GM12891 (cell line): Measurements from ENCODE around the gene TSPAN7.

Experiments
- POLR2A ChIP-seq: IDR thresholded peaks from 2 replicates; pipeline ENCODE4 v1.6.1; 2011; ENCODE audit warnings: low read depth, low read length, control low read depth
- POLR2AphosphoS5 ChIP-seq: IDR thresholded peaks from 2 replicates; pipeline ENCODE4 v1.6.1; 2011; ENCODE audit warnings: low read depth, low read length, control low read depth
- SPI1 ChIP-seq: IDR thresholded peaks from 2 replicates; pipeline ENCODE4 v1.6.1; 2011; ENCODE audit warnings: low read depth, low read length, control low read depth
- TAF1 ChIP-seq: IDR thresholded peaks from 2 replicates; pipeline ENCODE4 v1.6.1; 2011; ENCODE audit warnings: low read depth, low read length, control low read depth

DNA sequence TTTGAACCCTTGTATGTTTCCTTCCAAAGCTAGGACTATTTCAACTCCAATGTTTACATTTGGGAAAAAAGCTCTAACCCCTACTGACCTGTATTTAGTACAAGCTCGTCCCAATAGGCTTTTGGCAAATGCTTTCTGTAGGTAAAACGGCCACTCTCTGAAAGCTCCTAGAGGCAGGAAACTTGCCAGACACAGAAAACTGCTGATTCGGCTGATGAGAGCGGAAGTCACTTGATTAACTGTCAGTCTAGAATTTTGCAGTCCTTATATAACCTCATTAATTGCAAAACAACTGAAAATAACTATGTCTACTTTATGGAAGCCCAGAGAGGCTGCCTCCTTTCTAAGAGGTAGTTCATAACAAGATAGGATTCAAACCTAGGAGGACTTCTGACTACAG is 108.1 kb downstream of the TSPAN7 start:
- TF ChIP-seq POLR2A: no peak
- TF ChIP-seq SPI1: no peak
- TF ChIP-seq POLR2AphosphoS5: no peak
- TF ChIP-seq TAF1: no peak
